KBM-7 (cell line): ENCODE results near the gene CIP2A.
"Not testable (repeated sequence)": the region's sequence is repeated elsewhere in the genome, so short reads cannot be mapped to it uniquely, and the experiment has no call there.

ENCODE experiments used
- DNase-seq: peaks from one replicate; pipeline ENCODE4 v3.0.0-alpha.2; 2015
- in situ Hi-C: fragments of 300-500 bp; cut with MboI; formaldehyde crosslinking; loops from 2 replicates; pipeline ENCODE4 v1.14.3; 2020; ENCODE audit warnings: low sequenced_read_pairs, low pct_unique_long_range_greater_than_20kb, mixed read lengths

The CIP2A gene

GRCh38 chr3:108589081-108589997 lies at the start of gene CIP2A, which contains the start of gene DZIP3:
Gene CIP2A (minus strand): TSS chr3:108589438. CDS start chr3:108589375, 63 bp downstream.
Gene DZIP3 (plus strand): TSS chr3:108589722. CDS start chr3:108605407, 15,685 bp downstream.
- DNase-seq, result peak; percentile 93
- in situ Hi-C loops, result no loop called here

GRCh38 chr3:108629974-108630373 lies 40.7 kb upstream of the CIP2A start:
- no peak for DNase-seq
- in situ Hi-C loops, result no loop called here

DNA sequence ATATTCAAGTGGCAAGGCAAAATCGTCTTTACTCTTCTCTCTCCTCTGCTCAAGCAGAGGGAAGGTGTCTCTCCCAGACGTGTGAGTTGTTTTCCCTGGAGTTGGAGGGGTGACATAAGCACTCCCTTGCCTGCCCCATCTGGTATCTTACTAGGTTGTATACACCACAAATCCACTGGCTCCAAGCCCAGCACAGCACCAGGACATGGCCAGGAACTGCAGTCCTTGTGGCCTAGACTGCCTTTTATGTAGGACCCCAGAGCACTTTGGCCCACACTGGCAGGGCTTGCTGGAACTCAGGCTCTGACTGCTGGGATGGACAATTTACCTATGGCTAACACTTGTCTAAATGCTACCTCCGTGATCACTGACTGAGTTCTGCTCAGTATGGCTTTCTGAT lies 34.3 kb upstream of the CIP2A start:
- no peak for DNase-seq
- in situ Hi-C loops, result no loop called here

GRCh38 chr3:108620250-108620649 lies 31.0 kb upstream of the CIP2A start:
- DNase-seq, result no peak
- in situ Hi-C loops, result no loop called here

GRCh38 chr3:108616090-108616489 lies 26.9 kb upstream of the CIP2A start:
- DNase-seq, in situ Hi-C loops: not testable (repeated sequence)

DNA sequence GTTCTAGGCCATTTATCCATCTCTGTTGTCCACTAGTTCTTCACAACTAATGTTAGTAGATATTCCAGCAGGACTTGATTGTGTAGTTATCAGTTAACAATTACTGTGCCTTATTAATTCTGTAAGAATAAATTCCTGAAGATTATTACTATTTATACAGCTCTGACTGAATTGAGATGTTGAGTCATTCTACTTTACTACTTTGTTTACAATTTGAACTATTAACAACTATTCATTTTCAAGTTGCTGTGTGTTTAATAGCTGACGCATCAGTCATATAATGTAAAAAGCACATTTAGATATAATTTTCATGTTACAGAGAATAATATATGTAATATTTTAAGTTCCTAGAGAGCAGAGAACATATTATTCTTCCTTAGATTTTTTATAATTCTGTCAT lies 21.4 kb upstream of the CIP2A start:
- in situ Hi-C loops, result no loop called here
- no peak for DNase-seq

DNA sequence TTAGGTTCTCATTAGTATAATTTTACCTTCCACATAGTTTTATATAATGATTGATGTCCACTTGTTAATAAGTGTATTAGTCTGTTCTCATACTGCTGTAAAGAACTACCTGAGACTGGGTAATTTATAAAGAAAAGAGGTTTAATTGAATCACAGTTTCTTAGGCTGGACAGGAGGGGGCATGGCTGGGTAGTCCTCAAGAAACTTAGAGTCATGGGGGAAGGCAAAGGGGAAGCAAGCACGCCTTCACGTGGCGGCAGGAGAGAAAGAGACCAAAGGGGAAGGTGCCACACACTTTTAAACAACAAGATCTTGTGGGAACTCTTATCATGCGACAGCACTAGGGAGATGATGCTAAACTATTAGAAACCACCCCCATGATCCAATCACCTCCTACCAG lies 19.5 kb upstream of the CIP2A start:
- DNase-seq, result no peak
- in situ Hi-C loops, result no loop called here

DNA sequence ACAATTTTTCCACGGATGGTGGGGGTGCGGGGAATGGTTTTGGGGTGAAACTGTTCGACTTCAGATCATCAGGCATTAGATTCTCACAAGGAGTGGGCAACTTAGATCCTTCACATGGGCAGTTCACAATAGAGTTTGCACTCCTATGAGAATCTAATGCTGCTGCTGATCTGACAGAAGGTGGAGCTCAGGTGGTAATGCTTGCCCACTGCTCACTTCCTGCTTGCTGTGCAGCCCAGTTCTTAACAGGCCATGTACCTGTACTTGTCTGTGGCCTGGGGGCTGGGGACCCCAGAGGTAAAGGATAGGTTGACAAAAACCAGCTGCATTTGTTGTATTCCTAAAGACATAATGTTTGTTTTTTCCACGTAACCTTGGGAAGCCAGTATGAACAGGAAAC lies 16.3 kb upstream of the CIP2A start:
- in situ Hi-C loops, result no loop called here
- DNase-seq, result no peak

GRCh38 chr3:108605028-108605427 lies 15.8 kb upstream of the CIP2A start:
- in situ Hi-C loops, result no loop called here
- no peak for DNase-seq

- in situ Hi-C loops, result no loop called here
- DNase-seq, result peak; percentile 7
Observed at GRCh38 chr3:108603691-108604090, 14.5 kb upstream of the CIP2A start.

DNA sequence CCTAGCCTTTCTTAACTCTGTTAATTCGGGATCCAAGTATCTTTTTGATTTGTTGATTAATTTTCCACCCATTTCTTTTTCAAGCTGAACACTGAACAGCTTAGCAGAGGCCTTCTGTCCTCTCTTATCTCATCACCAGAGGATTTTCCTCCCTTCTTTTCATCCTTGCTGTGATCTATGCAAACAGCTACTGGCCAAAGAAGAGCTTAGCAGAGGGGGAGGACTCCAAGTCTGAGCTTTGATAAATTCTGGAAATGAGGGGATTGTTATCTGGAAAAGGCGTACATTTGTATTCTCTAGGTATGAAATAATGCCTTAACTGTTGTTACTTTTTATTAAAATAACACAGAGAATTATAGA lies 13.7 kb upstream of the CIP2A start:
- DNase-seq, result no peak
- in situ Hi-C loops, result no loop called here

DNA sequence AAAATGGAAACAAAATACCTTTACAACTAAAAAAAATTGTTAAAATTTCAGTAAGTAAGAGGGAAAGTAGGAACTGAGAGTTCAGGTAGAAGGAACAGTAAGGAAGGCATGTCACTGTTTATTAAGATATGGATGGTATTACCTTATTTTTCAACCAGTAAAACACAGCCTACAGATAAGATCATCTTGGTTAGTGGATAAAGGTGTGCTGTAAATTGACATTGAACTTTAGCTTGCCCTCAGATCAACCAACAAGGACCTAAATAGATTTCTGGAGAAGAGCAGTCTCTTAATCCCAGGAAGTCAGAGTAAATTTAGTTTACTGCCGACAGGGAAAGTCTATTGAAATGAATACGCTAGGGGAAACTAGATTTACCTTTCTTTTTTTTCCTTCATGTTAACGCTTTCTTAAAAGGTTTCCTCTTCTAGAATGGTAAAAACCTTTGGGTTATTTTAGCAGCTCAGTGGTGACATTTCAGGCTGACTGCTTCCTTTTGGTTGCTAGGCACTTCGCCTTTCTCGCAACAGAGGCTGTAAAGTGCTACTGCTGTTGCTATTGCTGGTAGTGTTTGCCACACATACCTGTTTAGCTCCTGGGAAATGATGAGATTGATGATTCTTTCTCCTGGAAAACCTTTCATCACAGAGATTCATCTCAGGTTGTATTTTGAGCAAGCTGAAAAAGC lies 13.2 kb upstream of the CIP2A start:
- in situ Hi-C loops, result no loop called here

GRCh38 chr3:108599677-108600409 lies 10.6 kb upstream of the CIP2A start:
- in situ Hi-C loops, result no loop called here
- no peak for DNase-seq

More for the DNA sequence above, 13.2 kb upstream of the CIP2A start:
- no peak for DNase-seq

DNA sequence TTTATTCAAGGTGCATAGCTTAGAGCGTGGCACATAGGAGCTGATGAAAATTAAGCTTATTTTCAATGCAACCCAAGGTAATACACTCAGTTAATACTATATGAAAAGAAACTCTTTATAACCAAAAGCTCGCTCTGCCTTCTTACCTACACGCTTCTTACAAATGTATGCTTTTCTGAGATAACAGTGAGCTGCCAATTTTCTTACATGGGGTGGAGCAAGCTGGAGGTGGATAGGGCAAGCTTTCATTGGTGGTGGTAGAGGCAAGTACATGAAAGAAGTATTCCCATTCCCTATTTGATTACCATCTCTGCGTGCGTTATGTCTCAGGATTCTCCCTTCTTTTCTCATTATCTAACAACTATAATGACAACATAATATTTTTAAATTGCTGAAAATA lies 9.1 kb upstream of the CIP2A start:
- in situ Hi-C loops, result no loop called here
- no peak for DNase-seq

GRCh38 chr3:108595321-108595720 lies 6.1 kb upstream of the CIP2A start:
- DNase-seq, result no peak
- in situ Hi-C loops, result no loop called here

DNA sequence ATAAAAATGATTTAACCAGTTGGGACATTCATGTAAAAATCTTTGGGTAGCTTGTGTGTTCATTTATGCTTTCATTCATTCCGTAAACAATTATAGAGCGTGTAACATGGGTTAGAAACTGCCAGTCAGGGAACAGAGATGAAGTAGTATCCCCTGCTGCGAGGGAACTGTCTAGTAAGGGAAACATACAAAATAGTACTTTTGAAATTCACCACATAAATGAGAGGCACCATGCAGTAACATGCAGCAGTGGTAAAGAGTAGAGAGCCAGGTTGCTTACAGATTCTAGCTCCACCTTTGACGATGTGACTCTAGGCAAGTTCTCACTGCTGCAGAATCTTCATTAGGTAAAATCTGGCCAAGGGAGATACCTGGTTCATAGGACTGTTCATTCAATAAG lies 1.2 kb upstream of the CIP2A start:
- in situ Hi-C loops, result no loop called here
- no peak for DNase-seq

DNA sequence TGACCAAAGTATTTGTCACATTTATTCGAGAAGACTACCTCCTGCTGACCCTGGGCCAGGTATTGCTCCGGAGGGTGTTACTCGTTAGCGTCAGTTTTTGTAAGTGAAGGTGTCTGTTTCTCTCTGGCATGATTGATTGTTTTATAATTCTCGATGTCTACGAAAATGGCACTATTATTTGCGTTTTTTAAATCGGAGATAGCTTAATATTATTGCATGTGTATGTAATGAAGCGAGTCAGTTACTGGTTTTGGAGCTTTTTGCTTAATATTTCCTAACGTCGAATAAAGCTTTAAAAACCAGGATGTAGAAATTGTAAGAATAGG lies 723 bp upstream of the CIP2A start:
- no peak for DNase-seq
- in situ Hi-C loops, result no loop called here

DNA sequence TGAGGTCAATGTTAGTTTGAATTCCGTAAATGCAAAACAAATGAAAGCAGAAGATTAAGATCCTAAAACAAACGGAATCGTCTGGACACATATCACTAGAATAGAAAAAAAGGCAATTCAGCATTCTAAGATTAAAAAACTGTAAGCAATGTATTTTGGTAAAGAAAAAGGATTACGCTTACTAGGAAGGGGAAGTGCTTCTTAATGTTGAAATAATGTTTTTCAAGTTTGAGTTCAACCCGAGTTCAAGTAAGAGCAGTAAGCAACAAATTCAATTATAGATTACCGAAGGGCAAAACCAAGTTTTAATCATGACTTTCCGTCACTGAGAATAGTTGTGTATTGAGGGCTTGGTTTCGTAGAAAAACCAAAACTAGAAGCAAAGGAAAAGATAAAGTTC lies 637 bp downstream of the CIP2A start:
- in situ Hi-C loops, result no loop called here
- peak; percentile 55 for DNase-seq

- in situ Hi-C loops, result no loop called here
- no peak for DNase-seq
Observed at GRCh38 chr3:108578064-108578463, 11.2 kb downstream of the CIP2A start.

- no peak for DNase-seq
- in situ Hi-C loops, result no loop called here
Observed at GRCh38 chr3:108569336-108569735, 19.9 kb downstream of the CIP2A start.
